GM12892 (cell line): ENCODE data around the gene RBPJ.

Experiments
- POLR2A ChIP-seq: IDR thresholded peaks from 2 replicates; pipeline ENCODE4 v1.6.1; 2011; ENCODE audit warnings: low read depth, low read length, control low read depth
- POLR2AphosphoS5 ChIP-seq: IDR thresholded peaks from 2 replicates; pipeline ENCODE4 v1.6.1; 2011; ENCODE audit warnings: low read depth, low read length, control low read depth
- TAF1 ChIP-seq: IDR thresholded peaks from 2 replicates; pipeline ENCODE4 v1.6.1; 2011; ENCODE audit warnings: low read depth, mild to moderate bottlenecking, control low read depth, low read length, borderline replicate concordance

DNA sequence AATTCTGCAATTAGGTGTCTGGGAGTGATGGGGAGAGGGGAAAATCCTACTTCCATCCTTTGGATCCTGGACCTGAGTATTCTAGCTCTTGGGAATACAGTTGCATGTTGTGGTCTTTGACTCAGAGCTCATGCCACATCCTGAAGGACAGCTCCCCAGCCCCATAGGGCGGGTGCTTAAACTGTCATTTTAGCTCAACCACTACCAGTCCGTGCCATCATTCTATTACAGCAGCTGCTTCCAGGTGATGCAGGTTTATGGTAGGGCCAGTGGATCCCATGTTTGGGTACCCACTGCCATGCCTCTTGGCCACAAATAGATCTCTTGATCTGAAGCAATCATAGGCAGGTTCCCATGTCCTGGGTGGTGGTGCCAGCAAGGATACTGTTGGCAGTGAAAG lies 134.8 kb downstream of the RBPJ start:
- TF ChIP-seq POLR2A: no peak
- TF ChIP-seq POLR2AphosphoS5: no peak
- TF ChIP-seq TAF1: no peak
